GM10266 (cell line): ENCODE data around the gene LRRC8B.

Source experiments
- DNase-seq: peaks from one replicate; pipeline ENCODE4 v3.0.0; 2012; ENCODE audit errors: extremely low spot score
- CTCF ChIP-seq: IDR thresholded peaks from 2 replicates; pipeline ENCODE4 v1.5.1; 2012; ENCODE audit warnings: mild to moderate bottlenecking, low read depth; ENCODE audit not compliant: control insufficient read depth, insufficient read depth; ENCODE audit errors: missing control alignments

The LRRC8B gene

GRCh38 chr1:89552471-89553081 is 27.9 kb downstream of the LRRC8B start:
- DNase-seq = peak; percentile 17
- no peak for TF ChIP-seq CTCF

GRCh38 chr1:89553157-89553556 is 28.5 kb downstream of the LRRC8B start:
- no peak for DNase-seq
- no peak for TF ChIP-seq CTCF

GRCh38 chr1:89555550-89555949 is 30.9 kb downstream of the LRRC8B start:
- TF ChIP-seq CTCF = no peak
- no peak for DNase-seq

- no peak for TF ChIP-seq CTCF
- no peak for DNase-seq
These were observed 32.3 kb downstream of the LRRC8B start for GRCh38 chr1:89556726-89557444.

- TF ChIP-seq CTCF = no peak
These were observed 32.8 kb downstream of the LRRC8B start for GRCh38 chr1:89557445-89557825.

GRCh38 chr1:89557956-89558355 is 33.3 kb downstream of the LRRC8B start:
- TF ChIP-seq CTCF = no peak
- no peak for DNase-seq

More at GRCh38 chr1:89557445-89557825, 32.8 kb downstream of the LRRC8B start:
- no peak for DNase-seq

- no peak for DNase-seq
These were observed 39.5 kb downstream of the LRRC8B start for GRCh38 chr1:89563957-89564604.

More at GRCh38 chr1:89563957-89564604, 39.5 kb downstream of the LRRC8B start:
- no peak for TF ChIP-seq CTCF
